Neural cell (in vitro differentiated cells): Measurements from ENCODE around the gene PRKCA. TPM values are rescaled to one million over a fixed set of nuclear protein-coding genes. Genes with fewer than 3 reads are reported as not detected.

ENCODE experiments used
- H2AFZ ChIP-seq: fragments of 200-600, 300-800 bp; sonication (generic), shearing (Covaris generic); 2 replicates; pipeline ENCODE4 v1.6.0; 2014; ENCODE audit warnings: low read depth, mild to moderate bottlenecking, antibody characterized with exemption, low read length, moderate library complexity
- H3F3A ChIP-seq: fragments of 200-600 bp; shearing (Covaris generic); 2 replicates; pipeline ENCODE4 v1.6.1; 2016; ENCODE audit warnings: mild to moderate bottlenecking, moderate library complexity, mixed read lengths, antibody characterized with exemption, low read length; ENCODE audit not compliant: insufficient read depth, poor library complexity, severe bottlenecking
- H3K27ac ChIP-seq: fragments of 200-600, 300-800 bp; sonication (generic), shearing (Covaris generic); 2 replicates; pipeline ENCODE4 v1.5.1; 2014; ENCODE audit warnings: mild to moderate bottlenecking, low read length, moderate library complexity
- H3K27me3 ChIP-seq: fragments of 300-800, 200-600 bp; sonication (generic), shearing (Covaris generic); 2 replicates; pipeline ENCODE4 v1.6.0; 2014; ENCODE audit warnings: mild to moderate bottlenecking, low read depth, low read length, moderate library complexity; ENCODE audit not compliant: insufficient read depth
- H3K36me3 ChIP-seq: fragments of 300-800, 200-600 bp; sonication (generic), shearing (Covaris generic); 2 replicates; pipeline ENCODE4 v1.5.1; 2014; ENCODE audit warnings: mild to moderate bottlenecking, antibody characterized with exemption, low read length, moderate library complexity; ENCODE audit not compliant: insufficient read depth
- H3K4me2 ChIP-seq: fragments of 300-800, 200-600 bp; sonication (generic), shearing (Covaris generic); 2 replicates; pipeline ENCODE4 v1.6.0; 2014; ENCODE audit warnings: mild to moderate bottlenecking, low read length
- H3K4me3 ChIP-seq: fragments of 300-800, 200-600 bp; sonication (generic), shearing (Covaris generic); 2 replicates; pipeline ENCODE4 v1.5.1; 2014; ENCODE audit warnings: mild to moderate bottlenecking, low read length, moderate library complexity
- H3K79me2 ChIP-seq: fragments of 200-600 bp; shearing (Covaris generic); replicated peaks from 2 replicates; pipeline ENCODE4 v1.6.0; 2014; ENCODE audit warnings: mild to moderate bottlenecking, low read length, moderate library complexity; ENCODE audit not compliant: insufficient read depth
- H3K9ac ChIP-seq: fragments of 300-800, 200-600 bp; sonication (generic), shearing (Covaris generic); 2 replicates; pipeline ENCODE4 v1.6.1; 2016; ENCODE audit warnings: mild to moderate bottlenecking, low read length, mixed read lengths
- H3K9me2 ChIP-seq: fragments of 200-600 bp; shearing (Covaris generic); 2 replicates; pipeline ENCODE4 v1.6.1; 2016; ENCODE audit warnings: mild to moderate bottlenecking, low read length, mixed read lengths; ENCODE audit not compliant: insufficient read depth
- H3K9me3 ChIP-seq: fragments of 200-600, 300-800 bp; sonication (generic), shearing (Covaris generic); 2 replicates; pipeline ENCODE4 v1.6.1; 2016; ENCODE audit warnings: mild to moderate bottlenecking, mixed run types, low read length, moderate library complexity, mixed read lengths
- H4K20me1 ChIP-seq: fragments of 200-600 bp; shearing (Covaris generic); 2 replicates; pipeline ENCODE4 v1.6.1; 2016; ENCODE audit warnings: mild to moderate bottlenecking, mixed run types; ENCODE audit not compliant: insufficient read depth
- EP300 ChIP-seq: fragments of 450-650 bp; conservative IDR thresholded peaks from 2 replicates; pipeline ENCODE4 v1.6.1; 2014; ENCODE audit warnings: antibody characterized with exemption, mild to moderate bottlenecking, moderate library complexity; ENCODE audit not compliant: poor library complexity, severe bottlenecking
- EZH2 ChIP-seq: fragments of 200-600, 300-800 bp; shearing (Covaris generic), sonication (generic); IDR thresholded peaks from 2 replicates; pipeline ENCODE4 v1.6.1; 2014; ENCODE audit warnings: antibody characterized with exemption, low read length, borderline replicate concordance, mild to moderate bottlenecking; ENCODE audit not compliant: insufficient read depth, poor library complexity, severe bottlenecking
- MXI1 ChIP-seq: fragments of 450-650 bp; conservative IDR thresholded peaks from 2 replicates; pipeline ENCODE4 v1.6.1; 2014; ENCODE audit warnings: antibody characterized with exemption, mild to moderate bottlenecking; ENCODE audit not compliant: poor library complexity, severe bottlenecking
- POLR2AphosphoS5 ChIP-seq: IDR thresholded peaks from 2 replicates; pipeline ENCODE4 v1.6.1; 2012
- RAD21 ChIP-seq: fragments of 450-650 bp; conservative IDR thresholded peaks from 2 replicates; pipeline ENCODE4 v1.6.1; 2014; ENCODE audit warnings: antibody characterized with exemption, mild to moderate bottlenecking, moderate library complexity
- SMC3 ChIP-seq: fragments of 450-650 bp; conservative IDR thresholded peaks from 2 replicates; pipeline ENCODE4 v1.6.1; 2014; ENCODE audit warnings: antibody characterized with exemption, mild to moderate bottlenecking, moderate library complexity; ENCODE audit not compliant: poor library complexity
- TAF1 ChIP-seq: IDR thresholded peaks from 2 replicates; pipeline ENCODE4 v1.6.1; 2012; ENCODE audit warnings: low read depth
- polyA plus RNA-seq: library from polyadenylated mRNA; depleted of rRNA; stranded (reverse); fragments of >200 nt; gene quantifications from 2 replicates; pipeline ENCODE4 v1.2.3, GENCODE V29; 2014
- TF ChIP-seq, protein P1 (sequence below): IDR thresholded peaks from 2 replicates; pipeline ENCODE4 v1.6.1; 2012; ENCODE audit warnings: borderline replicate concordance
- TF ChIP-seq, protein P2 (sequence below): fragments of 450-650 bp; IDR thresholded peaks from 2 replicates; pipeline ENCODE4 v1.5.1; 2014; ENCODE audit warnings: antibody characterized with exemption, mild to moderate bottlenecking, moderate library complexity; ENCODE audit not compliant: poor library complexity, severe bottlenecking

Gene PRKCA
- polyA plus RNA-seq, 1 donor from 2014 or later, result 5.9 TPM

DNA sequence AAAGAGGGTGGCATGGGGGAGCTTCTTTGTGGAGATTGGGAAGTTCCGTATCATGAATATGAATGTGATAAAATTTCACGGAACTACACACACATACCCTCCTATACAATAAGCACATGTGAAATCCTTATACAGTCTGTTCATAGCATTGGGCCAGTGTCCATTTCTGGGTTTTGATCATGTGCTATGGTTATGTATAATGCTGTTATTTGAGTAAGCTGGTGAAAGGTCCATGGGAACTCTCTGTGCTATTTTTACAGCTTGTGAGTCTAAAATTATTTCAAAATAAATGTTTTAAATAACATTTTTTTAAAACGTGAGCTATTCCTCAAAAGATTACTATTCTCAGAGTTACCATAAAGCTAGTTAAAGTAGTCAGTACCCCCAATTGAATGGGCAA is 327.3 kb downstream of the PRKCA start:
- Histone ChIP-seq H3K9me2 (no peaks in the 10 kb centered on the region), H3K9ac (no peak overlapping the region), H4K20me1 (no peaks in the 10 kb centered on the region), H3K27ac (no peak overlapping the region), H3K36me3 (no peaks in the 10 kb centered on the region), H3K4me2 (no peak overlapping the region), H3K4me3 (no peak overlapping the region), H3K27me3 (no peaks in the 10 kb centered on the region), H3K9me3 (no peaks in the 10 kb centered on the region), H2AFZ (no peak overlapping the region), H3K79me2 (no peaks in the 10 kb centered on the region), H3F3A (no peaks in the 10 kb centered on the region)
- no peak for TF ChIP-seq EZH2
- no peak for TF ChIP-seq TAF1
- TF ChIP-seq, protein P1, sequence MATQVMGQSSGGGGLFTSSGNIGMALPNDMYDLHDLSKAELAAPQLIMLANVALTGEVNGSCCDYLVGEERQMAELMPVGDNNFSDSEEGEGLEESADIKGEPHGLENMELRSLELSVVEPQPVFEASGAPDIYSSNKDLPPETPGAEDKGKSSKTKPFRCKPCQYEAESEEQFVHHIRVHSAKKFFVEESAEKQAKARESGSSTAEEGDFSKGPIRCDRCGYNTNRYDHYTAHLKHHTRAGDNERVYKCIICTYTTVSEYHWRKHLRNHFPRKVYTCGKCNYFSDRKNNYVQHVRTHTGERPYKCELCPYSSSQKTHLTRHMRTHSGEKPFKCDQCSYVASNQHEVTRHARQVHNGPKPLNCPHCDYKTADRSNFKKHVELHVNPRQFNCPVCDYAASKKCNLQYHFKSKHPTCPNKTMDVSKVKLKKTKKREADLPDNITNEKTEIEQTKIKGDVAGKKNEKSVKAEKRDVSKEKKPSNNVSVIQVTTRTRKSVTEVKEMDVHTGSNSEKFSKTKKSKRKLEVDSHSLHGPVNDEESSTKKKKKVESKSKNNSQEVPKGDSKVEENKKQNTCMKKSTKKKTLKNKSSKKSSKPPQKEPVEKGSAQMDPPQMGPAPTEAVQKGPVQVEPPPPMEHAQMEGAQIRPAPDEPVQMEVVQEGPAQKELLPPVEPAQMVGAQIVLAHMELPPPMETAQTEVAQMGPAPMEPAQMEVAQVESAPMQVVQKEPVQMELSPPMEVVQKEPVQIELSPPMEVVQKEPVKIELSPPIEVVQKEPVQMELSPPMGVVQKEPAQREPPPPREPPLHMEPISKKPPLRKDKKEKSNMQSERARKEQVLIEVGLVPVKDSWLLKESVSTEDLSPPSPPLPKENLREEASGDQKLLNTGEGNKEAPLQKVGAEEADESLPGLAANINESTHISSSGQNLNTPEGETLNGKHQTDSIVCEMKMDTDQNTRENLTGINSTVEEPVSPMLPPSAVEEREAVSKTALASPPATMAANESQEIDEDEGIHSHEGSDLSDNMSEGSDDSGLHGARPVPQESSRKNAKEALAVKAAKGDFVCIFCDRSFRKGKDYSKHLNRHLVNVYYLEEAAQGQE, result no peak
- TF ChIP-seq, protein P2, sequence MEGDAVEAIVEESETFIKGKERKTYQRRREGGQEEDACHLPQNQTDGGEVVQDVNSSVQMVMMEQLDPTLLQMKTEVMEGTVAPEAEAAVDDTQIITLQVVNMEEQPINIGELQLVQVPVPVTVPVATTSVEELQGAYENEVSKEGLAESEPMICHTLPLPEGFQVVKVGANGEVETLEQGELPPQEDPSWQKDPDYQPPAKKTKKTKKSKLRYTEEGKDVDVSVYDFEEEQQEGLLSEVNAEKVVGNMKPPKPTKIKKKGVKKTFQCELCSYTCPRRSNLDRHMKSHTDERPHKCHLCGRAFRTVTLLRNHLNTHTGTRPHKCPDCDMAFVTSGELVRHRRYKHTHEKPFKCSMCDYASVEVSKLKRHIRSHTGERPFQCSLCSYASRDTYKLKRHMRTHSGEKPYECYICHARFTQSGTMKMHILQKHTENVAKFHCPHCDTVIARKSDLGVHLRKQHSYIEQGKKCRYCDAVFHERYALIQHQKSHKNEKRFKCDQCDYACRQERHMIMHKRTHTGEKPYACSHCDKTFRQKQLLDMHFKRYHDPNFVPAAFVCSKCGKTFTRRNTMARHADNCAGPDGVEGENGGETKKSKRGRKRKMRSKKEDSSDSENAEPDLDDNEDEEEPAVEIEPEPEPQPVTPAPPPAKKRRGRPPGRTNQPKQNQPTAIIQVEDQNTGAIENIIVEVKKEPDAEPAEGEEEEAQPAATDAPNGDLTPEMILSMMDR, result no peak
- no peak for TF ChIP-seq POLR2AphosphoS5
- no peak for TF ChIP-seq SMC3
- TF ChIP-seq MXI1, result no peak
- no peak for TF ChIP-seq EP300
- no peak for TF ChIP-seq RAD21

DNA sequence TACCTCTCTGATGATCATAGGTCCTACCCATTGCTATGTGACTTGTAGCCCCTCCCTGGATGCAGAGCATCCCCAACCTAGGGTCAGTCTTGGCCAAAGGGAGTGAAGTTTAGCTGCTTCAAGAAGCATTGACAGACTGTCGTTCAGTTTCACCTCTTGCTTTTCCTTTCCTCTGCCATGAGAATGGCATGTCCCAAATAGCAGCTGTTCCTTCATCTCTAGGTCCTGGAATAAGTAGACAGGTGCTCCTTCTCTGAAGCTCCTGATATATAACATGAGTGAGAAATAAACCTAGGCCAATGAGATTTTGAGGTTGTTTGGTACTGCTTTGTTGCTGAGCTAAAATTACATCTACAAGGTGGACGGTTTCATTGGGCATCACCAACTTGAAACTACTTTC is 328.0 kb downstream of the PRKCA start:
- Histone ChIP-seq H3F3A (no peaks in the 10 kb centered on the region), H3K4me2 (no peak overlapping the region), H4K20me1 (no peaks in the 10 kb centered on the region), H3K9me2 (no peaks in the 10 kb centered on the region), H3K4me3 (no peak overlapping the region), H3K27ac (no peak overlapping the region), H3K9ac (no peak overlapping the region), H3K27me3 (no peaks in the 10 kb centered on the region), H3K9me3 (no peaks in the 10 kb centered on the region), H3K79me2 (no peaks in the 10 kb centered on the region), H3K36me3 (no peaks in the 10 kb centered on the region), H2AFZ (no peak overlapping the region)
- TF ChIP-seq EZH2 (no peak), MXI1 (no peak), RAD21 (no peak), TAF1 (no peak), EP300 (no peak), POLR2AphosphoS5 (no peak), SMC3 (no peak)
- TF ChIP-seq, protein P1, result no peak
- TF ChIP-seq, protein P2, result no peak
